Parathyroid adenoma (tissue), 2 donors: ENCODE data around the gene SKI.

Source experiments
- H2AFZ ChIP-seq: fragments of 300-600 bp; sonication (generic); one replicate; pipeline ENCODE4 v1.7.0; 2017; ENCODE audit warnings: antibody characterized with exemption, mild to moderate bottlenecking
- H3K27ac ChIP-seq: fragments of 300-600 bp; sonication (generic); one replicate; pipeline ENCODE4 v1.7.0; 2017
- H3K27me3 ChIP-seq: fragments of 300-600 bp; sonication (generic); one replicate; pipeline ENCODE4 v1.7.0; 2017; ENCODE audit warnings: low read length; ENCODE audit not compliant: control insufficient read depth, insufficient read depth
- H3K36me3 ChIP-seq: fragments of 300-600 bp; sonication (generic); one replicate; pipeline ENCODE4 v1.7.0; 2017; ENCODE audit warnings: low read length; ENCODE audit not compliant: control insufficient read depth, insufficient read depth
- H3K4me1 ChIP-seq: fragments of 300-600 bp; sonication (generic); one replicate; pipeline ENCODE4 v1.7.0; 2017; ENCODE audit warnings: control low read depth
- H3K4me2 ChIP-seq: fragments of 300-600 bp; sonication (generic); one replicate; pipeline ENCODE4 v1.7.0; 2017; ENCODE audit warnings: low read length
- H3K4me3 ChIP-seq: fragments of 300-600 bp; sonication (generic); one replicate; pipeline ENCODE4 v1.7.0; 2017; ENCODE audit warnings: low read depth, low read length
- H3K79me2 ChIP-seq: fragments of 300-600 bp; sonication (generic); one replicate; pipeline ENCODE4 v1.7.0; 2017; ENCODE audit warnings: control low read depth
- H3K9ac ChIP-seq: fragments of 300-600 bp; sonication (generic); one replicate; pipeline ENCODE4 v1.7.0; 2017; ENCODE audit warnings: mild to moderate bottlenecking
- H3K9me3 ChIP-seq: fragments of 300-600 bp; sonication (generic); one replicate; pipeline ENCODE4 v1.7.0; 2017; ENCODE audit warnings: low read length; ENCODE audit not compliant: control insufficient read depth
- CTCF ChIP-seq: fragments of 300-600 bp; sonication (generic); IDR thresholded peaks from one replicate; pipeline ENCODE4 v1.7.0; 2017; ENCODE audit warnings: antibody characterized with exemption, mild to moderate bottlenecking
- donor health status: primary hyperparathyroidism.

Gene SKI

GRCh38 chr1:2196901-2197638, 31.0 kb upstream of the SKI start:
- Histone ChIP-seq H3K79me2 (no peaks in the 10 kb centered on the region), H3K36me3 (no peaks in the 10 kb centered on the region), H3K9me3 (no peaks in the 10 kb centered on the region), H3K4me2 (no peak overlapping the region), H3K4me1 (peaks cover 3% of the 10 kb centered on the region), H3K9ac (no peak overlapping the region), H3K4me3 (no peak overlapping the region), H3K27me3 (no peaks in the 10 kb centered on the region), H2AFZ (no peak overlapping the region), H3K27ac (no peak overlapping the region)
- no peak for TF ChIP-seq CTCF

- Histone ChIP-seq H3K27ac (no peak overlapping the region), H2AFZ (no peak overlapping the region), H3K9me3 (no peaks in the 10 kb centered on the region), H3K4me3 (no peak overlapping the region), H3K79me2 (no peaks in the 10 kb centered on the region), H3K36me3 (no peaks in the 10 kb centered on the region), H3K27me3 (no peaks in the 10 kb centered on the region), H3K4me1 (peaks cover 3% of the 10 kb centered on the region), H3K4me2 (no peak overlapping the region), H3K9ac (no peak overlapping the region)
- no peak for TF ChIP-seq CTCF
Observed at GRCh38 chr1:2197707-2198165, 30.4 kb upstream of the SKI start.

- Histone ChIP-seq H3K9me3 (no peaks in the 10 kb centered on the region), H2AFZ (no peak overlapping the region), H3K4me2 (peak overlapping the region; percentile 99), H3K27me3 (no peaks in the 10 kb centered on the region), H3K9ac (no peak overlapping the region), H3K36me3 (no peaks in the 10 kb centered on the region), H3K4me1 (peaks cover 3% of the 10 kb centered on the region), H3K79me2 (no peaks in the 10 kb centered on the region), H3K27ac (peak overlapping the region; percentile 32), H3K4me3 (no peak overlapping the region)
- no peak for TF ChIP-seq CTCF
Observed at GRCh38 chr1:2198571-2198970, 29.5 kb upstream of the SKI start.

- H3K36me3 ChIP-seq = no peaks in the 10 kb centered on the region
- H3K79me2 ChIP-seq = no peaks in the 10 kb centered on the region
- H3K9ac ChIP-seq = no peak overlapping the region
Observed at GRCh38 chr1:2199042-2199810, 28.9 kb upstream of the SKI start.

More at GRCh38 chr1:2199042-2199810, 28.9 kb upstream of the SKI start:
- Histone ChIP-seq H3K27ac (peak overlapping the region; percentile 63), H3K4me2 (peak overlapping the region; percentile 99), H3K9me3 (no peaks in the 10 kb centered on the region), H3K27me3 (no peaks in the 10 kb centered on the region), H2AFZ (peak overlapping the region; percentile 88), H3K4me1 (peaks cover 3% of the 10 kb centered on the region), H3K4me3 (peak overlapping the region; percentile 79)
- TF ChIP-seq CTCF = no peak
